HG03095 (cell line): ENCODE data around the gene NREP.
A peak's percentile ranks its signal among the peaks of the same experiment; 100 is the strongest.

ENCODE experiments used
- ATAC-seq: cut with Tn5 transposase; IDR thresholded peaks from one replicate; pipeline ENCODE4 v1.9.1; 2021; ENCODE audit warnings: moderate library complexity; ENCODE audit not compliant: unreplicated experiment

The NREP gene

GRCh38 chr5:111765613-111766571, 8.9 kb upstream of the NREP start:
- no peak for ATAC-seq

GRCh38 chr5:111764019-111764418, 7.0 kb upstream of the NREP start:
- ATAC-seq: no peak

- no peak for ATAC-seq
Observed at GRCh38 chr5:111762895-111763294, 5.9 kb upstream of the NREP start.

- ATAC-seq: no peak
Observed at GRCh38 chr5:111758284-111758628, 1.3 kb upstream of the NREP start.

GRCh38 chr5:111757355-111758283, 625 bp upstream of the NREP start:
- ATAC-seq: peak; percentile 66

- no peak for ATAC-seq
Observed at GRCh38 chr5:111755942-111756381, 1.0 kb downstream of the NREP start.

- ATAC-seq: no peak
Observed at GRCh38 chr5:111755345-111755941, 1.6 kb downstream of the NREP start.

GRCh38 chr5:111753884-111754589, 3.0 kb downstream of the NREP start:
- no peak for ATAC-seq

GRCh38 chr5:111752426-111752965, 4.5 kb downstream of the NREP start:
- no peak for ATAC-seq

GRCh38 chr5:111749303-111750026, 7.5 kb downstream of the NREP start:
- no peak for ATAC-seq

GRCh38 chr5:111748304-111748763, 8.7 kb downstream of the NREP start:
- ATAC-seq: no peak

- ATAC-seq: no peak
Observed at GRCh38 chr5:111747337-111747736, 9.7 kb downstream of the NREP start.

GRCh38 chr5:111746791-111747190, 10.2 kb downstream of the NREP start:
- no peak for ATAC-seq

GRCh38 chr5:111745075-111745739, 11.8 kb downstream of the NREP start:
- no peak for ATAC-seq

GRCh38 chr5:111744455-111744854, 12.5 kb downstream of the NREP start:
- no peak for ATAC-seq

GRCh38 chr5:111743988-111744387, 13.0 kb downstream of the NREP start:
- ATAC-seq: no peak

GRCh38 chr5:111743512-111743911, 13.5 kb downstream of the NREP start:
- ATAC-seq: no peak

- no peak for ATAC-seq
Observed at GRCh38 chr5:111742177-111742994, 14.6 kb downstream of the NREP start.
